Measurements from ENCODE around the gene CSNK2B. TPM values are rescaled to one million over a fixed set of nuclear protein-coding genes. Genes with fewer than 3 reads are reported as not detected.
A peak's percentile ranks its signal among the peaks of the same experiment; 100 is the strongest.

CSNK2B gene
- total RNA-seq, 2 experiments from 2014 or later, result 230 to 245 TPM

DNA sequence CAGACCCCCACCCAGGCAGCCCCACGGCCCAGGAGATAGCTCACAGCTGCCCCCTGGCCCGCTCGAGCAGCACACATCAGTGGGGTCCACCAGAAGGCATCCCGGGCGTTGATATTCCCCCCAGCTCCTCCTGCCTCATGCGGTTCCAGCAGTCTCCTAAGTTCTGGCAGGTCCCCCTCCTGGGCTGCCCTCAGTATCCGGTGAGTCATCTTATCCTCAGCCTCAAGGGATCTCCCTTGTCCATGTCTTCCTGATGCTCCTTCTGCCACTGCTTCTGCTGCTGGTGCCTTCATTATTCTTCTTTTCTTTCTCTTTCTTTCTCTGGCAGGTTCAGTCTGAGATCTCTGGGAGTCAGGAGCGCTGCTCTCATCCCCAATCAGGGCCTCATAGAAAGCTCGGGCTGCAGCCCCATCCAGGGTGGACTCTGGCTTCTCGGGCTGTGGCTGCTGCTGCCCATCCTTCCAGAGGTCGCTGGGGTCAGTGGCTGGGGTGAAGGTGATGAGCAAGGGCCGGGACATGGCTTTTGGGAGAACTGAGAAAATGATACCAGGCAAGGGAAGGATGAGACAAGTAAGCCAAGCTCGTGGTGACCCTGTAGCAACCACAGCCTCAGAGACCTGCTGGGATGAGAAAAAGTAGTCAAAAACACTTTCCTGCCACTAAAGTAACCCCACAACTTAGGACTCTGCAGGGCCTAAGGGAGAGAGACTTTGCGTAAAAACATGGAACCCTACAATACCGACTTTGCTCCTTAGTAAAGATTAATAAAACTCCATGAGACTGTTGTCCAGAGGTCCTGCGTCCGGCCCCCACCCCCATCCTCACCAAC, 1.7 kb upstream of the CSNK2B start:
- intact Hi-C loops (cut with micrococcal nuclease; ENCODE audit: unreplicated experiment), result loop anchor here (2.0 kb wide), 1 partner anchor 171 kb away; no protein-coding TSS in a partner anchor
- Histone ChIP-seq H4K20me1 (ENCODE audit: insufficient read depth, low read length) (0 out of 2 replicates have a peak, but pooled peaks cover 3% of the 10 kb centered on the region), H3K27ac (ENCODE audit: low read depth, low read length, poor library complexity, severe bottlenecking) (peak overlapping the region; percentile 90), H3K4me2 (ENCODE audit: low read length) (peak overlapping the region; percentile 97), H2AFZ (ENCODE audit: low read length) (peak overlapping the region; percentile 2; the same call in 1 of the 2 replicates), H3K9me3 (ENCODE audit: low read length) (no peaks in the 10 kb centered on the region), H3K79me2 (ENCODE audit: insufficient read depth, low read depth, low read length) (peaks cover 62% of the 10 kb centered on the region), H3K9me2 (ENCODE audit: insufficient read depth, low read length) (no peaks in the 10 kb centered on the region), H3K4me3 (ENCODE audit: low read depth, low read length, poor library complexity, severe bottlenecking) (peak overlapping the region; percentile 99), H3K36me3 (ENCODE audit: insufficient read depth, low read length) (peaks cover 60% of the 10 kb centered on the region), H3K4me1 (ENCODE audit: insufficient read depth, low read length, poor library complexity, severe bottlenecking) (peaks cover 53% of the 10 kb centered on the region)
- DNase-seq (ENCODE audit: low spot score), result peak; percentile 19
- POLR2A ChIA-PET, result interaction anchor here (0.6 to 2.0 kb wide), 12 partner anchors 9 to 294 kb away, joined by 3 to 10 read pairs (median 4); partner anchors contain the start of genes APOM, HSPA1B, LSM2 and NEU1
- TSS peak; percentile 81 for BruUV-seq (replicated peaks)
- TF ChIP-seq, protein P1, sequence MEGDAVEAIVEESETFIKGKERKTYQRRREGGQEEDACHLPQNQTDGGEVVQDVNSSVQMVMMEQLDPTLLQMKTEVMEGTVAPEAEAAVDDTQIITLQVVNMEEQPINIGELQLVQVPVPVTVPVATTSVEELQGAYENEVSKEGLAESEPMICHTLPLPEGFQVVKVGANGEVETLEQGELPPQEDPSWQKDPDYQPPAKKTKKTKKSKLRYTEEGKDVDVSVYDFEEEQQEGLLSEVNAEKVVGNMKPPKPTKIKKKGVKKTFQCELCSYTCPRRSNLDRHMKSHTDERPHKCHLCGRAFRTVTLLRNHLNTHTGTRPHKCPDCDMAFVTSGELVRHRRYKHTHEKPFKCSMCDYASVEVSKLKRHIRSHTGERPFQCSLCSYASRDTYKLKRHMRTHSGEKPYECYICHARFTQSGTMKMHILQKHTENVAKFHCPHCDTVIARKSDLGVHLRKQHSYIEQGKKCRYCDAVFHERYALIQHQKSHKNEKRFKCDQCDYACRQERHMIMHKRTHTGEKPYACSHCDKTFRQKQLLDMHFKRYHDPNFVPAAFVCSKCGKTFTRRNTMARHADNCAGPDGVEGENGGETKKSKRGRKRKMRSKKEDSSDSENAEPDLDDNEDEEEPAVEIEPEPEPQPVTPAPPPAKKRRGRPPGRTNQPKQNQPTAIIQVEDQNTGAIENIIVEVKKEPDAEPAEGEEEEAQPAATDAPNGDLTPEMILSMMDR (conservative IDR thresholded peaks at IDR 0.05; ENCODE audit: low read length), result peak; percentile 53
- TF ChIP-seq EZH2phosphoT487 (IDR thresholded peaks at IDR 0.05; ENCODE audit: borderline replicate concordance, low read depth, low read length), result no peak
- CTCF ChIA-PET (ENCODE audit: unreplicated experiment), result interaction anchor here (0.7 kb wide), 1 partner anchor 238 kb away, joined by 3 read pairs; no protein-coding TSS in a partner anchor

DNA sequence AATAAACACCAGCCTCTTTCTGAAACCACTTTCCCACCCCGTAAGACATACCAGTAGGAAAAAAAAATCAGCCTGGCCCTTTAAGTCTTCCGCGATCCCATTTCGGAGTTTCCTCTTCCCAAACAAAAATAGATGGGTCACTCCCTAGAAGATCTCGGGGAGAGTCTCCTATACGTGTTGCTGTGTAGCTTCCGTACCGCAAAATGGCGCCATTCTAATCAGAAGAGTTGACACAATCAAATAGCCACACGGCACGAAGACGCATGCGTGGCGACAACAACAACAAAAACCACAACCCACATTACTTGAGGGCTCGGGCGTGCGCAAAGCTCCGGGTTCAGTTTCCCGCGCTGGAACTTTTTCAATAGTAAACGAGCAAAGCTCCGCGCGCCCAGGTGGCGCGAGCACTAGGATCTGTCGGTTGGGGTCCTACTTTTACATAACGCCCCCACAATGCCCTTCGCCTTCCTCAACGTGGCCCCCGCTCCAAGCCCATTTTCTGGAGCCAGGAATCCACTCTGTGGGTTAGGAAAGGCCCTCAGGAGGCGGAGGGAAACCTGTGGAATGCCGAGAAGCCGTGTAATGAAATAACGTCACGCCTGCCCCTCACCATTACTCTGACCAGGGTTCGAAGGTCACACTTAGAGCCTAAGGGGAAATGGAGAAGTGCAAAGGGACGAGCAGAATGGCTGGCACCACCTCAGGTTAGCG, 935 bp upstream of the CSNK2B start, which contains the start of gene GPANK1:
GPANK1 (minus strand) TSS at position 208 of the 711 bp plus-strand sequence. CDS start 519 bp downstream, outside the sequence.
- H3K9me3 ChIP-seq (ENCODE audit: low read length), result no peaks in the 10 kb centered on the region
- ChIA-PET POLR2A (interaction anchor here (0.6 to 1.6 kb wide), 7 partner anchors 9 to 293 kb away, joined by 3 to 6 read pairs (median 3); partner anchors contain the start of genes APOM, HSPA1B, LSM2 and NEU1), CTCF (ENCODE audit: unreplicated experiment) (interaction anchor here (0.6 to 0.7 kb wide), 2 partner anchors 30 to 237 kb away, joined by 3 read pairs; no protein-coding TSS in a partner anchor)
- TF ChIP-seq EZH2phosphoT487 (IDR thresholded peaks at IDR 0.05; ENCODE audit: borderline replicate concordance, low read depth, low read length), result no peak
- TF ChIP-seq, protein P1 (conservative IDR thresholded peaks at IDR 0.05; ENCODE audit: low read length), result 0 out of 2 replicates have a peak, but pooled peaks have one; percentile 28
- H2AFZ ChIP-seq (ENCODE audit: low read length), result peak within 1 kb of the TSS; percentile 2; the same call in 1 of the 2 replicates
- peaks cover 62% of the 10 kb centered on the region for H3K79me2 ChIP-seq (ENCODE audit: insufficient read depth, low read depth, low read length)
- DNase-seq (ENCODE audit: low spot score), result peak; percentile 95
- H3K4me1 ChIP-seq (ENCODE audit: insufficient read depth, low read length, poor library complexity, severe bottlenecking), result peaks cover 45% of the 10 kb centered on the region
- peak within 1 kb of the TSS; percentile 97 for H3K4me2 ChIP-seq (ENCODE audit: low read length)
- BruUV-seq (replicated peaks), result no TSS peak
- peak within 1 kb of the TSS; percentile 99 for H3K4me3 ChIP-seq (ENCODE audit: low read depth, low read length, poor library complexity, severe bottlenecking)
- no peaks in the 10 kb centered on the region for H3K9me2 ChIP-seq (ENCODE audit: insufficient read depth, low read length)
- H3K36me3 ChIP-seq (ENCODE audit: insufficient read depth, low read length), result peaks cover 68% of the 10 kb centered on the region
- 0 out of 2 replicates have a peak, but pooled peaks cover 3% of the 10 kb centered on the region for H4K20me1 ChIP-seq (ENCODE audit: insufficient read depth, low read length)
- intact Hi-C loops (cut with micrococcal nuclease; ENCODE audit: unreplicated experiment), result loop anchor here (1.0 to 2.0 kb wide), 7 partner anchors 13 to 170 kb away; partner anchors contain the start of genes ABHD16A, ATP6V1G2, BAG6 and PRRC2A
- peak within 1 kb of the TSS; percentile 90 for H3K27ac ChIP-seq (ENCODE audit: low read depth, low read length, poor library complexity, severe bottlenecking)
